ENCODE results near the gene TNF.

- TF ChIP-seq CTCF (IDR thresholded peaks at IDR 0.05; ENCODE audit: low read depth, low read length, poor library complexity, severe bottlenecking) (no peak), EZH2phosphoT487 (IDR thresholded peaks at IDR 0.05; ENCODE audit: borderline replicate concordance, low read length) (no peak)
These were observed 31.7 kb upstream of the TNF start for GRCh38 chr6:31543639-31544038.
